ENCODE results near the gene KCNK1.

Gene KCNK1

DNA sequence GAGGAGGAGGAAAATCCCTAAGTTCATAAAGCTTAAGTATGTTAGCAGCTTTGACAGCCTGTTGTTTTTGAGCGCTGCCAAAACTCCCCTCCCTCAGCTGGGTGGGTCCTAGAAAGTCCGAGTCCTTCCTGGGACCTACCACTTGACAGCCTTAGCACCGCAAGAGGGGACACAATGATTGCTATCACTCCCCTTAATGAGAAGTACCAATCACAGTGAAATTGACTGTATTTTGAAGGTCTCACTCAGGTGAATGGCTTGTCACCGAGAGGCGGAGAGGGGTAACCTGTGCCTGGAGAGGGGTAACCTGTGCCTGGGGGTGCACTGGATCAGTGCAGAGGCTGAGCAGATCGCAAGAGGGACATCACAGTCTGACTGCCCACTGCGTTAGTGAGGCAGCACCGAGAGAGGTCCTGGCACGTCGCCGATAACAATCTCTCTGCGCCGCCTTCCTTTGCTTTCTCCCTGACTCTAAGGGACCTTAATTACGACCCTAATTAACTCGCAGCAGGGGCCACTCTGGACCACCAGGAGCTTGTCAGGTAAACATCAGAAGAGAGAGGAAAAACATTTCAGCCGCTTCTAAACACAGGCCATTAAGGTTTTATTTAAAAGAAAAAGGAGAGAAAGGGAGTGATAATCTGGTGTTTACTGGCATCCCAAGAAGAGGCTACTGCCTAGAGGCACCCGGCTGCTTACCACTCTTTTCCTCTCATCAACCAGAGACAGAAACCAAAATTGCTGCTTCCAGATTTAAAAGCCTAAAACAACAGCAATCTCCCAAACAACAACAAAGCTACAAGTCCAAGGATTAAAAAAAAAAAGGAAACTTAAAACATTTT lies 25.7 kb upstream of the KCNK1 start:
- DNase-seq (ENCODE audit: low read depth, low spot score): no peak
- H3K4me3 ChIP-seq (ENCODE audit: low read depth, low read length): no peak overlapping the region
- in situ Hi-C loops (cut with HindIII; ENCODE audit: low sequenced_read_pairs): no loop called here
- no peak for TF ChIP-seq CTCF (IDR thresholded peaks at IDR 0.05; ENCODE audit: low read depth, low read length)

DNA sequence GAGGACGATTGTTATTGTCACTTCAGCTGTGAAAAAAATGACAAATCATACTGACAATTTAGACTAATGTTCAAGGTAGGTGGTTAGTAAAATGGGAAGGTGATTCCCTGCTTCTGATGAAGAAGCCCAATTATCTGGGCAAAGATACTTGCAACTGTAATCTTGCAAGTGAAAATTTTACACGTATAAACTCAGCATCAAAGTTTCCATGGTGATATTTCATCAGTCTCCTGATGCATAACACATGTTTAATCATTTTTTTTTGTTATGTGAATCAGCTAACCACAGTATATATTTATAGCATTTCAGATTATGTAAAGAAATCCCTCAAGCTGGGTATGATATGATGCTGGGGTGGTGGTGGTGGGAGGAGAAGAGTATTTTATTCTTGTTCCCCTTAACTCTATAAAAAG lies 16.4 kb upstream of the KCNK1 start:
- DNase-seq (ENCODE audit: low read depth, low spot score): no peak
- TF ChIP-seq CTCF (IDR thresholded peaks at IDR 0.05; ENCODE audit: low read depth, low read length): no peak
- in situ Hi-C loops (cut with HindIII; ENCODE audit: low sequenced_read_pairs): no loop called here
- no peak overlapping the region for H3K4me3 ChIP-seq (ENCODE audit: low read depth, low read length)

DNA sequence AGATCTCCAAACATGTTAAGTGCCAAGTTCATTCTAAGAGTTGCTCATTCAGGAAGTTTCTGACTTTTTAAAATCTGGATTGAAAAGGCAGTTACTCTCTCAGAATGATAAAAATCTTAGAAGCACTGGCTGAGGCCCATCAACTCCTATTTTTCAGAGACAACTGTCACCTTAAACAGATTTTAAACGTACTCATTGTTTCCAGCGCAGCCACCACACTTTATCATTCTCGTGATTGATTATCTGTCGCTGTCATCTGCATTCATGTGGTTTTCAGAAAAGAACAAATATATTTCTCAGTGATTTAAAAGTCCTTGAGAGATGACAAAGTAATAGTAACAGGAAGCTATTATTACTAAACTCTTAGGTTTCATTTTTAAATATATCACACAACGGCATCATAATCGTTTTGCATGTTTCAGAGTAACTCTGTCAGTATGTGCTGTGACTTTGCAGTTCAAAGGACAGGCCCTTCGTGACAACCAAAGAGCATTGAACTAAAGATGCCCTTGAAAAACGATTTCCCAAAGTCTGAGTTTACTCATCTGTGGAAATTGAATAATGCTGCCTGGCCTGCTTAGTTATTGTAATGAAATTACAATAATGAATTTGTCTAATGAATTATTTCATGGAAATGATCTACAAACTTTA lies 14.9 kb upstream of the KCNK1 start:
- no peak for TF ChIP-seq CTCF (IDR thresholded peaks at IDR 0.05; ENCODE audit: low read depth, low read length)
- in situ Hi-C loops (cut with HindIII; ENCODE audit: low sequenced_read_pairs): no loop called here
- no peak for DNase-seq (ENCODE audit: low read depth, low spot score)
- H3K4me3 ChIP-seq (ENCODE audit: low read depth, low read length): no peak overlapping the region

- no peak for DNase-seq (ENCODE audit: low read depth, low spot score)
- no peak for TF ChIP-seq CTCF (IDR thresholded peaks at IDR 0.05; ENCODE audit: low read depth, low read length)
- in situ Hi-C loops (cut with HindIII; ENCODE audit: low sequenced_read_pairs): no loop called here
Measured at GRCh38 chr1:233599542-233600073, 14.3 kb upstream of the KCNK1 start.

DNA sequence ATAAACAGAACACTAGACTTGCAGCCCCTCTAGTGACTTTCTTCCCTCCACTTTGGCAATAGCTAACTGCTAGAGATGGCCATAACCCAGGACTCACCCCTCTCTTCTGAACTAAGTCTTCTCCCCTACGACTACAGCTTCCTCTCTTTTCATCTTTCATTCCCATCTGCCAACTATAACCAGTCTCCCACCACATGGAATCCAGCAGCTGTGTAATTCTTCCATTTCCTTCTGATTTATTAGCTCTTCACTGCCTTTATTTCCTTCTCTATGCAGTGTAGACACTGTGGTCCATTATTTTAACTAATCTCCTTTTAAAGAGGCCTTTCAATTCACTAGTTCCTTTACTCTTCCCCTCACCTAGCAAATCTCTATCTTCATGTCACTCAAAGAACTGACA lies 13.4 kb upstream of the KCNK1 start:
- in situ Hi-C loops (cut with HindIII; ENCODE audit: low sequenced_read_pairs): no loop called here
- DNase-seq (ENCODE audit: low read depth, low spot score): no peak
- H3K4me3 ChIP-seq (ENCODE audit: low read depth, low read length): no peak overlapping the region
- no peak for TF ChIP-seq CTCF (IDR thresholded peaks at IDR 0.05; ENCODE audit: low read depth, low read length)

More at GRCh38 chr1:233599542-233600073, 14.3 kb upstream of the KCNK1 start:
- H3K4me3 ChIP-seq (ENCODE audit: low read depth, low read length): no peak overlapping the region

GRCh38 chr1:233603478-233603877 lies 10.4 kb upstream of the KCNK1 start:
- no peak for TF ChIP-seq CTCF (IDR thresholded peaks at IDR 0.05; ENCODE audit: low read depth, low read length)
- DNase-seq (ENCODE audit: low read depth, low spot score): no peak

More at GRCh38 chr1:233603478-233603877, 10.4 kb upstream of the KCNK1 start:
- no peak overlapping the region for H3K4me3 ChIP-seq (ENCODE audit: low read depth, low read length)
- in situ Hi-C loops (cut with HindIII; ENCODE audit: low sequenced_read_pairs): no loop called here
